ENCODE results near the gene RNF115.

Gene RNF115

DNA sequence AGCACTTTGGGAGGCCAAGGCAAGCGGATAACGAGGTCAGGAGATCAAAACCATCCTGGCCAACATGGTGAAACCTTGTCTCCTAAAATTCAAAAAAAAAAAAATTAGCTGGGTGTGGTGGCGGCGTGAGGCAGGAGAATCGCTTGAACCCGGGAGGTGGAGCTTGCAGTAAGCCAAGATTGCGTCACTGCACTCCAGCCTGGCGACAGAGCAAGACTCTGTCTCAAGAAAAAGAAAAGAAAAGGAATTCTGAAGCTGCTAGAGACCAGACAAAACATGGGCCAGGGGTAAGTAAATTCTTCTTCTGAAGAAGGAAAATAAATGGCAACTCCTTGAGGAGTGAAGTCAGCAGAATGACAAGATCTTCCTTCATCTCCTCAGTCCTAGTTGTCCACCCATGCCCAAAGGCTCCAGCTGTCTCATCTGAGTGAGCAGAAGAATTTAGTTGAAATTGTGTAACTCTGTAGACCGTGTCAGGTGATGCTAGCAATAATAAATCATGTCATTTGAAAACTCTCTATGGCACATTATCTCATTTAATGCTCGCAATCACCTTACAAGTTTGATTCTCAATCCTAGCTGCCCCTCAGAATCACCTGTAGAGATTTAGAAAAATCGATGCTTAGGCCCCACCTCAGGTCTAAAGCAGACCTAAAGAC, 131.0 kb downstream of the RNF115 start:
- DNase-seq = no peak

GRCh38 chr1:145690587-145691558, 133.0 kb downstream of the RNF115 start:
- no peak for DNase-seq

- DNase-seq = no peak
Observed at GRCh38 chr1:145689922-145690321, 134.0 kb downstream of the RNF115 start.

GRCh38 chr1:145688924-145689323, 135.0 kb downstream of the RNF115 start:
- DNase-seq = no peak

All from NCI-H2029 (cell line).